HG03025 (cell line): Measurements from ENCODE around the gene MRPL14.
"Not testable (repeated sequence)": the region's sequence is repeated elsewhere in the genome, so short reads cannot be mapped to it uniquely, and the experiment has no call there.

Experiments
- ATAC-seq: cut with Tn5 transposase; IDR thresholded peaks from one replicate; pipeline ENCODE4 v1.9.1; 2021; ENCODE audit warnings: mild to moderate bottlenecking, moderate library complexity; ENCODE audit not compliant: unreplicated experiment, low FRiP score

MRPL14 gene

DNA sequence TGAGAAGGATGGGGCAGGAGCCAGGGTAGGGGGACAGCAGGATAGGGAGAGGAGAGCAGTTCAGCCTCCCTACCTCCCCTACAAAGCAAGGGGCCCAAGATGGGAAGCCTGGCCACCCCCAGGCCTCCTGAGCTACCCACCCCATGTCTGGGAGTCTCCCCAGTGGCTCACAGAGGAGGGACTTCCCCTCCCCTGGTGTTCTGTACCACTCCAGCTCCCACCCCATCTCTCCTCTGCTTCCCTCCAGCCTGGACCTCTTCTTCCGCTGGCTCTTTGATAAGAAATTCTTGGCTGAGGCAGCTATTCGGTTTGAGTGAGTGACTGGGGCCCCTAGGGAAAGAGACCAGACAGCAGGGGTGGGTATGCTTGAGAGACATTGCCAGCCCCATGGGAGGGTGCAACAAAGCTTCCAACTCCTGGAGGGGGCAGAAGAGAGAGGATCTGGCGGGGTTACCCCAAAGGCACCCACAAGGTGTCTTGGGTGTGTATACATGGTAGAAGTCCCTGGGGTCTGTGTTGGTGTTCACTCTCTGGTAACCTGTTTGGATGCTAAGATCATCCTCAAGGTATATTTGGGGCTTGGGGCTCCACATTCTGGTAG is 23.2 kb upstream of the MRPL14 start:
- no peak for ATAC-seq

DNA sequence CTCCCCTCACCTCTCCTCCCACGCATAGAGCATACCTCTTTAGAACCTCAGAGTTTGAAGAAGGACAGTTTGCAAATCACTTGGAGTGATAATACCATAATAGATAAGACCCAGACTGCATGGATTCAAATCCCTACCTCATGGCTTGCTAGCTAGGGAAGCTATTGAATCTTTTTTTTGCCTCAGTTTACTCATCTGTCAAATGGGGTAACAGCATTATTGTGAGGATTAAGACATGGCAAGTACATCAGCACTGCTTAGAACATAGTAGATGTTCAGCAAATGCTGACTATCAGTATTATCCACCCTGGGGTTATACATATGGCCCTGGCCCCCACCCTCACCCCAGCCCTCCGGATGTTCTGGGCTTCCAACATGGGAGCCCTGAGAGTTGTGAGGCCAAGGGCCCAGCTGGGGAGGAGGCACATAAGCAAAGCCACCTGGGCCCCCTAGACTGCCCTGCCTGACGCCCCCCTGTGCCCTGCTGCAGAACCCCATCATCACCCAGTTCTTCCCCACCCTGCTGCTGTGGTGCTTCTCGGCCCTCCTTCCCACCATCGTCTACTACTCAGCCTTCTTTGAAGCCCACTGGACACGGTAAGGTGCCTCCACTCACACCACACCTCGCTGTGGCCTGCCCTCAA is 22.2 kb upstream of the MRPL14 start:
- no peak for ATAC-seq

DNA sequence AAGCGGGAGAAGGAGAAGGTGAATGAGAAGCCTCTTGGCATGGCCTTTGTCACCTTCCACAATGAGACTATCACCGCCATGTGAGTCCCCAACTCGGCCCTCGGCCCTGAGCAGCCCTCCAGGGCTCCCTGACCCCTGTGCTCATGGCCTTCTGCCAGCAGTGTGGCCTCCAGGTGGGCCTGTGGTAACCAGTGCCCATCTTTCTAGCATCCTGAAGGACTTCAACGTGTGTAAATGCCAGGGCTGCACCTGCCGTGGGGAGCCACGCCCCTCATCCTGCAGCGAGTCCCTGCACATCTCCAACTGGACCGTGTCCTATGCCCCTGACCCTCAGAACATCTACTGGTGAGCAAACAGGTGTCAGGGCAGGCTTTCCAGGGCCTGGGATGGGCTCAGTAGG is 21.1 kb upstream of the MRPL14 start:
- no peak for ATAC-seq

DNA sequence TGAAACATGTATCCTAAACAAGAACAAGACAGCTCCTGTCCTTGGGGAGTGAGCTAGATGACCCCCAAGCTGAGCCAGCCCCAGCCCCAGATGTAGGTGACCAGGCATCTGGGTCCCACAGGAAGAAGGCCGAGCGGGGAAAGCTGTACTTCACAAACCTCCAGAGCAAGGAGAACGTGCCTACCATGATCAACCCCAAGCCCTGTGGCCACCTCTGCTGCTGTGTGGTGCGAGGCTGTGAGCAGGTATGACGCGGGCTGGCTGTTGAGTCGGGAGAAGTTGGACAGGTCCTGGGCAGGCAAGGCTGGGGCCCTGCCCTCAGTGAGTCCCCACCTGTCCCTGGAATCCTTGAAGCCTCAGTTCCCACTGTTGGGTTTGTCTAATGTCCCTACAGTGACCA is 20.0 kb upstream of the MRPL14 start:
- ATAC-seq: no peak

DNA sequence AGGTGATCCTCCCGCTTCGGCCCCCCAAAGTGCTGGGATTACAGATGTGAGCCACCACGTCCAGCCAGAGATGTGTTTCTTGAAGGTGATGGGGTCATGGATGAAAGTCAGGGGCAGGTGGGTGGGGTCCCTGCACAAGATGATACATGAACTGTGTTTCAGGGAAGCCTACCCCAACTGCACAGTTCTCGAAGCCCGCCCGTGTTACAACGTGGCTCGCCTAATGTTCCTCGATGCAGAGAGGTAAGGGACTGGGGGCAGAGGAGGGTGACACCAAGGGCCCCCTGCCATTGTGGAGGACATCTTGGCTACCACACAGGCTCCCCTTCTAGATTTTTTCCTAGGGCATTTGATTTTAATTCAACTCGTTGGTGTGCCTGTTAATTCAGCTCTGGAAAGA is 19.4 kb upstream of the MRPL14 start:
- ATAC-seq: no peak

DNA sequence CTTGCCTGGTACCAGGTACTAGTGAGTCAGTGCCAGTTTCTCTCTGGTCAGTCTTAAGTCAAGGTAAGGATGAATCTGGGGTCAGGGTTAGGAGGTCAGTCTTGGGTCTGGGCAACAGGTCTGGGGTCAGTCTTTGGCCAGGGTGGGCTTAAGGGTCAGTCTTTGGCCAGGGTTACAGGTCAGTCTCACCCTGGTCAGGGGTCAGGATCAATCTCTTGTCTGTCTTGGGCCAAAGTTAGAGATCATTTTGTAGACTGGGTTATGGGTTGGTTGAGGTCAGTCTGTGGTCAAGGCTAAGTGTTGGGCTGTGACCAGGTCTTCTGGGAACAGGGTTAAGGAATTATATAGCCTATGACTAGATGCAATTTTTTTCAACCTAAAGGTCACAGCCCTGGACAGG is 18.6 kb upstream of the MRPL14 start:
- no peak for ATAC-seq

DNA sequence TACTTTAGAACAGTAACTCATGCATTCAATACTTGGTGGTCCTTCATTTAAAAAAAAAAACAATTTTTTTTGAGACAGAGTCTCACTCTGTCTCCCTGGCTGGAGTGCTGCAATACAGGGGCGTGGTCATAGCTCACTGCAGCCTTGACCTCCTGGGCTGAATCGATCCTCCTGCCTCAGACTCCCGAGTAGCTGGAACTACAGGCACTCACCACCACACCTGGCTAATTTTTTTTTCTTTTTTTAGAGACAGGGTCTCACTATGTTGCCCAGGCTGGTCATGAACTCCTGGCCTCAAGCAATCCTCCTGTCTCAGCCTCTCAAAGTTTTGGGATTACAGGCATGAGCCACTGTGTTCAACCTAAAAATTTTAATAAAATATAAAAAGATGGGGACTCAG is 17.3 kb upstream of the MRPL14 start:
- not testable (repeated sequence) for ATAC-seq

DNA sequence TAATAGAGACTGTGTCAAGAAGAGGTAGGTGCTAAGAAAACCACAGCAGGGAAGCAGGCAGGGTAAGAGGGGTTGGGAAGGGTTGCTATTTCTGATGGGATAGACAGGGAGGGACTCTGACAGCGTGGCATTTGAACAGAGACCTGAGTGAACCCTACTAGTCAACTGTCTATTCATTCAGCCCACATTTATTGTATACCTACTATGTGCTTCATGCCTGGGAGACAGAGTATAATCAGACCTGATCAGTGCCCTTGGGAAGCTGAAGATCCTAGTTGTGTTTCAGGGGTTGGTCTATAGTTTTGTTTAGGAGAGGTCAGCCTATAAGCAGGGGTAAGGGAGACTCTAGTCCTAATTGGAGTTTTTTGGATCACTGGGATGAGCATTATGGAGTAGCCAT is 16.5 kb upstream of the MRPL14 start:
- ATAC-seq: no peak

DNA sequence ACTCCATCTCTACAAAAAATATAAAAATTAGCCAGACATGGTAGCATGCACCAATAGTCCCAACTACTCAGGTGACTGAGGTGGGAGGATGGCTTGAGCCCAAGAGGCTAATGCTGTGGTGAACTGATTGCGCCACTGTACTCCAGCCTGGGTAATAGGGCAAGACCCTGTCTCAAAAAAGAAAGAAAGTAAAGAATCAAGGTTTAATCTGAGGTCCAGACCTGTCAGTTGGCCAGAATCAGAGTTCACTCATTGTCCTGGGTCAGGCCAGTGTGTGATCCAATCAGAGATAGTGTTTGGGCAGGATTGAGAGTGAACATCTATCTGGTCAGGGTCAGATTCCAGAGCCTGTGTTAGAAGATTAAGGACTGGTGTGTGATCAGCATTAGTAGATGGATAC is 15.6 kb upstream of the MRPL14 start:
- no peak for ATAC-seq

DNA sequence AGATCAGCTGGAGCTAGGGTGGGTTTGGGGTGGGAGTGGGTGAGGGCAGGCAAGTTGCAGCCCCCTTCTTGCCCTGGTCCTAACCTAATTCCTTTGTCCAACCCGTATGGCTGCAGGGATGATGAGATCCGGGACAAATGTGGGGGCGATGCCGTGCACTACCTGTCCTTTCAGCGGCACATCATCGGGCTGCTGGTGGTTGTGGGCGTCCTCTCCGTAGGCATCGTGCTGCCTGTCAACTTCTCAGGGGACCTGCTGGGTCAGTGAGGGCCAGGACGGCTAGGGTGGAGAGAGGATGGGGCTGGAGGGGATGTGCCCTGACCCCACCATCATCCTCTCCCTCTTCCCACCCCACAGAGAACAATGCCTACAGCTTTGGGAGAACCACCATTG is 12.1 kb upstream of the MRPL14 start:
- no peak for ATAC-seq

DNA sequence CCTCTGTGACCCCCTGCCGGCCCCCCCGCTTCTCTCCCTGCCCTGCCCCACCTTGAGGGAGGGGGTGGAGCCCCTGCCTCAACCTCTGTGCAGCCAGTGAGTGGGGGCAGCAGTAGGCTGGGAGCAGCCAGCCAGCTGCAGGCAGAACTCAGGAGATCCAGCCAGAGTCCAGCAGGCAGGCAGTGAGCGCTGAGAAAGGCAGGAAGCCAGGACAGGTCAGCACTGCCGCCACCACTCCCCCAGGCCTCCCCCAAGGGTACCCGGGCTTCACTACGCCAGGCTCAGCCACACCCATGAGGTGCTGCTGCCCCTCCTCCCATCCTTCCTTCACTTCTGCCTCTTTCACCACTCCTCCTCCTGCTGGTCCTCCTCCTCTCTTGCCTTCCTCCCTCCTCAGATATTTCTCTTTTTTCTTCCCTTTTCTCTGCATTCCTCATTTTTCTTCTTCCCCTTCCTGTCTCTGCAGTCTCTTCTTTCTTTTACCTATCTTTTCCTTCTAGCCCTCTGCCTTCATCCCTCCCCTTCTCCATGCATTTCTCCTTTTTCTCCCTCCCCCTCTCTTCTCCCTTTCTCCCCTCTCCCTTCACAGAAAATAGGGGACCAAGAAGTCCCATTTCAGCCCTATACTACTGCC is 11.6 kb upstream of the MRPL14 start:
- ATAC-seq: no peak

DNA sequence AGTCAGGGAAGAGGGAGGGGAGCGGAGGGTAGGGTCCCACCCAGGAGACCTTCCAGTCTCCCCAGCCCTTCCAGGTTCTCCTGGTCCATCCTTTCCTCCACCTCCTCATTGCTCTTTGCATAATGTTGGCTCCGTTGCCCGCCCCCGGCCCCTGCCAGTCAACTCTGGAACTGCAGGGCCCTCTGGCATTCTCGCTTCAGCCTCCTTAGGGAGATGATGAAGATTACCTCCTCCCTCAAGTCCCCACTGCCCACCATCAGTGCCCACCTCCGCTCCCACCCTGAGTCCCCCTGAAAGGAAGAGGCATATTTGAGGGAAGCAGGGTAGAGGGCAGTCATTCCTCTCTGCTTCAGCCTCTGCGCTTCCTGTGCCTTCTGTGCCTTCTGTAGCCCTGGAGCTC is 8.6 kb upstream of the MRPL14 start:
- no peak for ATAC-seq

DNA sequence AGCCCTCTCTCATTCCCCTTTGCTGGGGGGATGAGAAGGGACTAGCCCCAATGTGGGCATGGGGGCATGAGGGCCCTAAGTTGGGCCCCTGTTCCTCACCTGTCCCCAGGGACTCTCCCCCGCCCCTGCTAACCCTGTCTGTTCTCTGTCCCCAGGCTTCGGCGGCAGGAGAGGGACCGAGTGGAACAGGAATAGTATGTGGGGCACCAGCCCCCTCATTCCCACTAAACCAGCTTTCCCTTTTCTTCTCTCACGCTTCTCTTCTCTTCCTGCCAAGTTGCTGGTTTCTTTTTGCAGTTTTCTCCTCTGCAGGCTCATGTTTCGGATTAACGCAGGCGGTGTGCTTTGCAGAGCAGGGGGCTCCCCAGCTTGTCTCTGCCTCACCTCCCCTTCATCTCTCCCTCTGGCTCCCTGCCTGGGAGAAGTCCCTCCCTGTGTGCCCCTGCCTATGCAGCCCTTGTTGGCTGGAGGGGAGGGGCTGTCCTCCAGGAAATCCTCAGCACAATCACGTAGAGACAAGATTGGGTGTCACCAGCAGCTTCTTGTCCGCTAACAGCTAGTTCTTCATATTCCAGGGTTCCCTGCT is 8.0 kb upstream of the MRPL14 start:
- no peak for ATAC-seq

DNA sequence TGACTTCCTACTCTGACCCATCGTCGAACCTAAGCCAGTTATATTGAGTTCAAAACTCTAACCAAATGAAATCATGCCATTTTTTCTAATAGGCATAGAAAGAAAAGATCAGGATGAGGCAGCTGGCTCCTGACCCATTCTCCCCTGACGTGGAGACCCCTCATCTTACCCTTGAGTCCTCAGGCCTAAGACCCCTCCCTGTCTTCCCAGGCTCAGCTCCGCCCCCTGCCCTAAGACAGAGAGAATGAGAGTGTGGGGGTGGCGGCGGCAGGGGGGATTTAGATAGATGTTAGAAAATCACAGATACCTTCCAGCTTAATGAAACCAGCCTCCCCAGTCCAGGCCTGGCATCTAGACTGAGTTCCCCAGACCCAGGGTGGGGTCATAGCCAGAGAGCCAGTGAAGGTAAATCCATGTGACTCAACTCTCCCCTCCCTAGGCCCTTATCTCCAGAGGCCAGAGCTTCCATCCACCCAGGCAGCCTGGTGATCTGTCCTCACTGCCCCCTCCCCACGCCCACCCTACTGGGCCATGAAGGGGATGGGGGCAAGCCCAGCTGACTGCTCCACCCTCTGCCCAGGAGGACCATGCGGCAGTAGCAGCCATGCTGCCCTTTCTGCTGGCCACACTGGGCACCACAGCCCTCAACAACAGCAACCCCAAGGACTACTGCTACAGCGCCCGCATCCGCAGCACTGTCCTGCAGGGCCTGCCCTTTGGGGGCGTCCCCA is 6.9 kb upstream of the MRPL14 start:
- no peak for ATAC-seq

DNA sequence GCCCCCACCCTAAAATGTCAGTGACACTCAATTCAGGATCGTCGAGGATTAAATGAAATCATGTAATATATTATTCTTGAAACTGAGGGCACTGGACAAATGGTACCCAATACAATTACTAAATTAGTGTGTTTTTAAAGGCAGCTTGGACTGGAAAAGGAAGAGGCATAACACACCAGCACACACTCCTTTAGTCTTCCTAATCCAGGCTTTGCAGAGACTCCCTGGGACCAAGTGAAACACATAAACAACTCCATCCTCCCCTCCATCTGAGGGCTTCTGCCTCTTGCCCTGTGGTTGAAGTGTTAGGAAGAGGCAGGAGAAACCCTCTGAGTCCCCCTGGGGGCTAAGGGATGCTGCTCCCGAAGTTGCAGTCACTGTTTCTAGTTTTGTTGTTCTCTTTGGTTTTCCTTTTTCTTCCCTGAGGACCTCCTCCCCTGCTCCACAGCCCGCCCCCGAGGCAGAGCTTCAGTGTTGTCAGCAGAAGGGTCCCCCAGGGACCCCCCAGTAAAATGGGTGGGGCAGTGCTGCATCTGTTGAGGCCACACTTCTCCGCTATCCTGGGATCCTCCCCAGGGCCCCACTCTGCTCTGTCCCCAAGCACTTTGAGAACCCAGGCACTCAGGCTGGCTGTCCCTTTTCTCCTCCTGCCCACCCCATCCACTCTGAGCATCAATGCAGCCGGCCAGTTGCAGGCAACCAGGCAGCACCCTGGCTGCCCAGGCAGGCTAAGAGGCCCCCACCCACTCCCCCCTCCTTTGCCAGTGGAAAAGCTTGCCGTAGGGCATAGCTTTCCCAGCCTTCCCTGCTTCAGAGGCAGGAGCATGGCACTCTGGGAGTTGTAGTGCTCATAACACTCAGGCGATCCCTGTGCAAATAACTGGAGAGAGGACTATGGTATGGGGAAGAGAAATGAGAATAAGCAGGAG is 6.0 kb upstream of the MRPL14 start:
- ATAC-seq: no peak

DNA sequence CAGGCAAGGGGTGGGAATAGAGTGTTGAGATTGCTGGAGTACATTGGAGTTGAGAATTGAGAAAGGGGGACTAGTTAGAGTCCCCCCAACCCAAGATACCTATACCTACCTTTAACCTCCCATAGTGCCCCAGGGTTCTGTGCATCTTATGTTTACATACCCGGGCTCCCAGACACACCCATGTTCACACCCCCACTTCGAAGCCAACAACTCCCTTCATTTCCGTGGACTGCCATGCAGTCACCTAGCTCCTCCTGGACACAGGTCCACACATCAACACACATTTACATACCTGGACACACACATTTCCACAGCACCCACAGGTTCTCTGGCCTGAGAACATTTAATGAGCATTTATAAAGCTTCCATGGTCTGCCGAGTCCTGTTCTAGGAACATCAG is 5.2 kb upstream of the MRPL14 start:
- ATAC-seq: no peak

DNA sequence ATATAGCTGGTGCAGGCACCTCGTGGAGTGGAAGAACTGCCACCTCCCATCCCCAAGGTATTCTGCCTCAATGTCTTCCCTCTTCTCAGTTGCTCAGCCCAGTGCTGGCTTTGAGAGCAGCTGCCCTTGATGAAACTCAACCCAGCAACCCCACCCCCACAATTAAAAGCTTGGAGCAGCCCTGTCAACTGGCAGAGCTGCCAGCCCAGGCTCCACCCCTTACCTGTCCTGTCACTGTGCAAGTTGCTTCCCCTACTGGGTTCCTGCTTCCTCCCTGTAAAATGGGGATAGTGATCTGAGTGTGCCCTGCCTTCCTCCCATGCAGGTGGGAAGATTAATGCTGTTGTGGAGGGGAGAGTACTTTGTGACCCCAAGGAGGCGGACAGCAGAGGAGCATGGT is 4.6 kb upstream of the MRPL14 start:
- ATAC-seq: no peak

DNA sequence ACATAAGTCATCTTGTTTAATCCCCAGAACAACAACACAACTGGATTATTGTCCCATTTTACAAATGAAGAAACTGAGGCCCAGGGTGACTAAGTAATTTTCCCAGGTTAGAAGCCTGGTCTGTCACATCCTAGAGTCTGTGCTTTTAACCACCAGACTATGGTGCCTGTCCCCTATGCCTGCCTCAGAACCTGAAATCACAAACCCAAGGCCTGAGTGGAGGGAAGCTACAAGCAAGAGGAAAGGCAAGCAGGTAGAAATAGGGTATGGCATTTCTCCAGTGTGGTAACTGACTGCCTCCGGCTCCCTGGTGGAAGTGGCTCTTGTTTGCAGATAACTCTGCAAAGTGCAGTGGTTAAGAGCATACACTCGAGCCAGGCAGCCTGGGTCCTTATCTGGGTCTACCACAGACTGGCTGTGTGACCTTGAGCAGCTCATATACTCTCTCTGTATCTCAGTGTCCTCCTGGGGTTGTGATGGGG is 2.6 kb upstream of the MRPL14 start:
- no peak for ATAC-seq

DNA sequence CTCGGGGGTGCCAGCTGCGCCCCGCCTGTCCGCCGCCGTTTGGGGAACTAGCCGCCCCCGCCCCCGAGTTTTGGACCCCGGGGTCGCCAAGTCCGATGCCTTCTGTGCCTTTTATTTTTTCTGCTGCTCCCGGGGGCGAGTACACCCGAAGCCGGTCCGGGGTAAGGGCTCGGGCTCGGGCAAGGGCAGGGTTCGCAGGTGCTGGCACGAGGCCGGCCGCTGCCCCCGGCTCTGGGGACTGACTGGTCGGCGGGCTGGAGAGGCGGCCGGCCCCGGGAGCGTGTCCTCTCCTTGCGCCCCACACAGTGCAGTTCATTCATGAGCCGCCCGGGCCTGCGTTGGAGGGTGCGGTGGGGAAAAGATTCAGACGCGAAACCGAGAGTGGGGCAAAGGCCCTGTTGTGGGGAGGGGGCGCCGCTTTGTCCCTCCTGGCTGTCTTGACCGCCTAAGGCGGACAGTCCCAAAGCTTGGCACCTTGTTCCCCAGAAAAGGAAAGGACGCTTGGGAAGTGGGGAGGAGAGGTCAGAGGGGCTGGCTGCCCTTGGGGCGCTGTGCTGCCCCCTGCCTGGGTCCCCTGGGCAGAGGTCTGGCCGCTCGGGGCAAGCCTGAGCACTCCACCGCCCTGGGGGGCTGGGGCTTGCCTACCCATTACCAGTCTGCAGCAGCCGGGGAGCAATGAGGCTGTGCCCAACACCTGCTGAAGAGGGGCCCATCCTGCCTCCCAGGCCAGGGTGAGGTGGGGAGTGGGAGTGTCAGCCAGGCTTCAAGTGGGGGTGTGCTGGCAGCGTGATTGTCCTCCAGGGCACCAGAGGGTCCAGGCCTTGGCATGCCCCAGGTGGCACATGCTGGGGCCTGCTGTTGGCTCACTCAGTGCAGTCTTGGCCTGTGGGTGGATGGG is 1.0 kb upstream of the MRPL14 start:
- no peak for ATAC-seq
